GM21447 (cell line): ENCODE measurements around the gene ZNF318.
"Not testable (repeated sequence)": the region's sequence is repeated elsewhere in the genome, so short reads cannot be mapped to it uniquely, and the experiment has no call there.

ENCODE experiments used
- ATAC-seq: cut with Tn5 transposase; IDR thresholded peaks from one replicate; pipeline ENCODE4 v1.9.1; 2021; ENCODE audit not compliant: unreplicated experiment

ZNF318 gene

GRCh38 chr6:43383021-43383667 lies 13.7 kb upstream of the ZNF318 start:
- peak; percentile 24 for ATAC-seq

- not testable (repeated sequence) for ATAC-seq
Measured at GRCh38 chr6:43380858-43381257, 11.4 kb upstream of the ZNF318 start.

GRCh38 chr6:43378631-43379030 lies 9.2 kb upstream of the ZNF318 start:
- ATAC-seq, result no peak

GRCh38 chr6:43377710-43378229 lies 8.3 kb upstream of the ZNF318 start:
- no peak for ATAC-seq

- ATAC-seq, result peak; percentile 44
Measured at GRCh38 chr6:43376551-43376981, 7.1 kb upstream of the ZNF318 start.

- no peak for ATAC-seq
Measured at GRCh38 chr6:43375693-43376092, 6.2 kb upstream of the ZNF318 start.

GRCh38 chr6:43373252-43373875 lies 3.9 kb upstream of the ZNF318 start:
- ATAC-seq, result no peak

- ATAC-seq, result peak; percentile 2
Measured at GRCh38 chr6:43370003-43370580, 645 bp upstream of the ZNF318 start.

- peak; percentile 6 for ATAC-seq
Measured at GRCh38 chr6:43368259-43369160, 937 bp downstream of the ZNF318 start.

GRCh38 chr6:43367245-43367984 lies 2.0 kb downstream of the ZNF318 start:
- ATAC-seq, result no peak

- no peak for ATAC-seq
Measured at GRCh38 chr6:43361269-43361668, 8.2 kb downstream of the ZNF318 start.

- ATAC-seq, result no peak
Measured at GRCh38 chr6:43359831-43360230, 9.6 kb downstream of the ZNF318 start.

- no peak for ATAC-seq
Measured at GRCh38 chr6:43359381-43359780, 10.1 kb downstream of the ZNF318 start.

GRCh38 chr6:43355862-43356590 lies 13.4 kb downstream of the ZNF318 start:
- ATAC-seq, result no peak

- ATAC-seq, result not testable (repeated sequence)
Measured at GRCh38 chr6:43351951-43352350, 17.5 kb downstream of the ZNF318 start.

GRCh38 chr6:43347444-43347843 lies 22.0 kb downstream of the ZNF318 start:
- ATAC-seq, result no peak

- ATAC-seq, result no peak
Measured at GRCh38 chr6:43347021-43347420, 22.4 kb downstream of the ZNF318 start.

GRCh38 chr6:43346243-43346642 lies 23.2 kb downstream of the ZNF318 start:
- ATAC-seq, result not testable (repeated sequence)

- peak; percentile 73 for ATAC-seq
Measured at GRCh38 chr6:43339168-43339567, 30.3 kb downstream of the ZNF318 start.

- ATAC-seq, result peak; percentile 48
Measured at GRCh38 chr6:43338243-43338642, 31.2 kb downstream of the ZNF318 start.
